Measurements from ENCODE around the gene GPRC5D.

GRCh38 chr12:12960639-12961209, 8.8 kb upstream of the GPRC5D start:
- TF ChIP-seq PBX3 (IDR thresholded peaks at IDR 0.05) (no peak), CHD2 (IDR thresholded peaks at IDR 0.05; ENCODE audit: low read length, partially characterized antibody) (no peak), ZBTB33 (IDR thresholded peaks at IDR 0.05; ENCODE audit: borderline replicate concordance, low read depth) (no peak), CTCF (IDR thresholded peaks at IDR 0.05) (no peak), SIN3A (IDR thresholded peaks at IDR 0.05; ENCODE audit: borderline replicate concordance, low read depth, low read length) (no peak), RAD21 (IDR thresholded peaks at IDR 0.05; ENCODE audit: low read length) (no peak), REST (IDR thresholded peaks at IDR 0.05; ENCODE audit: low read depth, low read length) (no peak), GATA2 (CRISPR knock-in tag; IDR thresholded peaks at IDR 0.05) (no peak), MXI1 (IDR thresholded peaks at IDR 0.05; ENCODE audit: low read depth, low read length) (no peak), TCF12 (IDR thresholded peaks at IDR 0.05) (no peak), YY1 (IDR thresholded peaks at IDR 0.05; ENCODE audit: low read depth) (no peak), POLR2AphosphoS5 (IDR thresholded peaks at IDR 0.05; ENCODE audit: low read depth, low read length) (no peak), JUND (IDR thresholded peaks at IDR 0.05) (no peak)

Data from SK-N-SH (cell line).